ENCODE data around the gene TNK2.

The TNK2 gene

DNA sequence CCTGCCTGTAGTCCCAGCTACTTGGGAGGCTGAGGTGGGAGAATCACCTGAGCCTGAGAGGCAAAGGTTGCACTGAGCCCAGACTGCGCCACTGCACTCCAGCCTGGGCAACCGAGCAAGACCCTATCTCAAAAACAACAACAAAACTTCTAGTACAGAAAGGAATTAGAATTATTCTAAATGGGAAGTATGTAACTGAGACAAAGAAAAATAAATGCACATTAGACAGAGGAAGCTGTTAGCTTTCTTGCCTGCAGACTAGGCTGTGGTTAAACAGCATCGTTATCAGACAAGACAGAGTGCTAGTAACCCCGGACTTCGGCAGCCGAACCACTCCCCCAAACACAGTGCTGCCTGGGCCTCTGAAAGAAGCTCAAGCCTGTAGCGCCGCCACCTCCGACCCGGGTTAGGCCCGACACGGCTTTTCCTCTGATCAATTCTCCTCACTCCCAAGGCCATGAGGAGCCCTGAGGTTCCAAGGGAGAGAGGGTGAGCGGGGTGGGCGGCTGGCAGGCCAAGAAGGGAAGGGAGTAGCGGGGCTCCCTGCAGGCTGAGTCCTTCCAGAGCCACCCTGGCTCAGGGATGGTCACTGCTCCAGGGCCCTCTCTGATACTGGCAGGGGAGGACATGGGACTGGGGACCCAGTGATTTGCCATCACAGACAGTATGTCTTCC is 51.8 kb downstream of the TNK2 start:
- H3K4me3 ChIP-seq (ENCODE audit: low read depth, low read length): no peak overlapping the region
- POLR2A ChIA-PET: no interaction called here
- CTCF ChIA-PET: interaction anchor here (0.6 to 4.5 kb wide), 6 partner anchors 13 to 135 kb away, joined by 3 to 30 read pairs (median 4); no protein-coding TSS in a partner anchor
- no peak for TF ChIP-seq ZNF398 (tag by site-specific recombination; IDR thresholded peaks at IDR 0.05)
- no peak for TF ChIP-seq ZNF777 (tag by site-specific recombination; IDR thresholded peaks at IDR 0.05; ENCODE audit: borderline replicate concordance)
- TF ChIP-seq ZNF785 (tag by site-specific recombination; IDR thresholded peaks at IDR 0.05): no peak
- TF ChIP-seq, protein P1, sequence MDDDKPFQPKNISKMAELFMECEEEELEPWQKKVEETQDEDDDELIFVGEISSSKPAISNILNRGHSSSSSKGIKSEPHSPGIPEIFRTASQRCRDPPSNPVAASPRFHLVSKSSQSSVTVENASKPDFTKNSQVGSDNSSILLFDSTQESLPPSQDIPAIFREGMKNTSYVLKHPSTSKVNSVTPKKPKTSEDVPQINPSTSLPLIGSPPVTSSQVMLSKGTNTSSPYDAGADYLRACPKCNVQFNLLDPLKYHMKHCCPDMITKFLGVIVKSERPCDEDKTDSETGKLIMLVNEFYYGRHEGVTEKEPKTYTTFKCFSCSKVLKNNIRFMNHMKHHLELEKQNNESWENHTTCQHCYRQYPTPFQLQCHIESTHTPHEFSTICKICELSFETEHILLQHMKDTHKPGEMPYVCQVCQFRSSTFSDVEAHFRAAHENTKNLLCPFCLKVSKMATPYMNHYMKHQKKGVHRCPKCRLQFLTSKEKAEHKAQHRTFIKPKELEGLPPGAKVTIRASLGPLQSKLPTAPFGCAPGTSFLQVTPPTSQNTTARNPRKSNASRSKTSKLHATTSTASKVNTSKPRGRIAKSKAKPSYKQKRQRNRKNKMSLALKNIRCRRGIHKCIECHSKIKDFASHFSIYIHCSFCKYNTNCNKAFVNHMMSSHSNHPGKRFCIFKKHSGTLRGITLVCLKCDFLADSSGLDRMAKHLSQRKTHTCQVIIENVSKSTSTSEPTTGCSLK (tag by site-specific recombination; IDR thresholded peaks at IDR 0.05): no peak
- no peak for TF ChIP-seq ZNF639 (tag by site-specific recombination; IDR thresholded peaks at IDR 0.05)
- TF ChIP-seq ZNF624 (tag by site-specific recombination; IDR thresholded peaks at IDR 0.05): no peak
- no peak for TF ChIP-seq ZNF747 (tag by site-specific recombination; IDR thresholded peaks at IDR 0.05)
- TF ChIP-seq ZNF768 (tag by site-specific recombination; IDR thresholded peaks at IDR 0.05): no peak
- TF ChIP-seq HOXD13 (CRISPR knock-in tag; IDR thresholded peaks at IDR 0.05; ENCODE audit: borderline replicate concordance): no peak
- H3K4me1 ChIP-seq (ENCODE audit: control insufficient read depth, insufficient read depth, low read length): no peaks in the 10 kb centered on the region
- H3K27ac ChIP-seq (ENCODE audit: extremely low read depth, low read depth, low read length): no peak overlapping the region
- H3K36me3 ChIP-seq (ENCODE audit: control insufficient read depth in 2 of 2, insufficient read depth in 1 of 2, low read length in 2 of 2): no peaks in the 10 kb centered on the region
- no peaks in the 10 kb centered on the region for H3K9me3 ChIP-seq (ENCODE audit: control insufficient read depth, insufficient read depth, low read depth, low read length)

GRCh38 chr3:195855471-195856409 is 52.6 kb downstream of the TNK2 start:
- H3K4me3 ChIP-seq (ENCODE audit: low read depth, low read length): no peak overlapping the region
- ChIA-PET POLR2A (no interaction called here), CTCF (interaction anchor here (0.6 to 4.5 kb wide), 3 partner anchors 12 to 59 kb away, joined by 4 to 30 read pairs (median 5); no protein-coding TSS in a partner anchor)
- no peaks in the 10 kb centered on the region for H3K9me3 ChIP-seq (ENCODE audit: control insufficient read depth, insufficient read depth, low read depth, low read length)
- TF ChIP-seq, protein P2, sequence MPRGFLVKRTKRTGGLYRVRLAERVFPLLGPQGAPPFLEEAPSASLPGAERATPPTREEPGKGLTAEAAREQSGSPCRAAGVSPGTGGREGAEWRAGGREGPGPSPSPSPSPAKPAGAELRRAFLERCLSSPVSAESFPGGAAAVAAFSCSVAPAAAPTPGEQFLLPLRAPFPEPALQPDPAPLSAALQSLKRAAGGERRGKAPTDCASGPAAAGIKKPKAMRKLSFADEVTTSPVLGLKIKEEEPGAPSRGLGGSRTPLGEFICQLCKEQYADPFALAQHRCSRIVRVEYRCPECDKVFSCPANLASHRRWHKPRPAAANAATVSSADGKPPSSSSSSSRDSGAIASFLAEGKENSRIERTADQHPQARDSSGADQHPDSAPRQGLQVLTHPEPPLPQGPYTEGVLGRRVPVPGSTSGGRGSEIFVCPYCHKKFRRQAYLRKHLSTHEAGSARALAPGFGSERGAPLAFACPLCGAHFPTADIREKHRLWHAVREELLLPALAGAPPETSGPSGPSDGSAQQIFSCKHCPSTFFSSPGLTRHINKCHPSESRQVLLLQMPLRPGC (tag by site-specific recombination; IDR thresholded peaks at IDR 0.05): no peak
- TF ChIP-seq ZNF791 (tag by site-specific recombination; IDR thresholded peaks at IDR 0.05) (no peak), ZNF202 (tag by site-specific recombination; IDR thresholded peaks at IDR 0.05; ENCODE audit: borderline replicate concordance) (no peak), ZNF561 (tag by site-specific recombination; IDR thresholded peaks at IDR 0.05; ENCODE audit: borderline replicate concordance) (no peak), ZNF560 (tag by site-specific recombination; IDR thresholded peaks at IDR 0.05; ENCODE audit: borderline replicate concordance) (no peak), ZNF112 (tag by site-specific recombination; IDR thresholded peaks at IDR 0.05) (no peak), GFI1B (tag by site-specific recombination; IDR thresholded peaks at IDR 0.05) (no peak), ZFP41 (tag by site-specific recombination; IDR thresholded peaks at IDR 0.05; ENCODE audit: borderline replicate concordance) (no peak), ZFP3 (tag by site-specific recombination; IDR thresholded peaks at IDR 0.05; ENCODE audit: low read depth) (no peak), SETDB1 (IDR thresholded peaks at IDR 0.05; ENCODE audit: insufficient read length, low read length) (no peak), HOXD13 (CRISPR knock-in tag; IDR thresholded peaks at IDR 0.05; ENCODE audit: borderline replicate concordance) (no peak), BCL6B (tag by site-specific recombination; IDR thresholded peaks at IDR 0.05) (no peak)
- TF ChIP-seq, protein P3, sequence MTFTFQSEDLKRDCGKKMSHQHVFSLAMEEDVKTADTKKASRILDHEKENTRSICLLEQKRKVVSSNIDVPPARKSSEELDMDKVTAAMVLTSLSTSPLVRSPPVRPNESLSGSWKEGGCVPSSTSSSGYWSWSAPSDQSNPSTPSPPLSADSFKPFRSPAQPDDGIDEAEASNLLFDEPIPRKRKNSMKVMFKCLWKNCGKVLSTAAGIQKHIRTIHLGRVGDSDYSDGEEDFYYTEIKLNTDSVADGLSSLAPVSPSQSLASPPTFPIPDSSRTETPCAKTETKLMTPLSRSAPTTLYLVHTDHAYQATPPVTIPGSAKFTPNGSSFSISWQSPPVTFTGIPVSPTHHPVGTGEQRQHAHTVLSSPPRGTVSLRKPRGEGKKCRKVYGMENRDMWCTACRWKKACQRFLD (tag by site-specific recombination; IDR thresholded peaks at IDR 0.05): no peak
- H3K36me3 ChIP-seq (ENCODE audit: control insufficient read depth in 2 of 2, insufficient read depth in 1 of 2, low read length in 2 of 2): no peaks in the 10 kb centered on the region
- no peaks in the 10 kb centered on the region for H3K4me1 ChIP-seq (ENCODE audit: control insufficient read depth, insufficient read depth, low read length)
- no peak overlapping the region for H3K27ac ChIP-seq (ENCODE audit: extremely low read depth, low read depth, low read length)

Measured in HEK293 (cell line).